Measurements from ENCODE around the gene PFKL. TPM values are rescaled to one million over a fixed set of nuclear protein-coding genes. Genes with fewer than 3 reads are reported as not detected.

The PFKL gene
- total RNA-seq, 3 donors from 2014 or later (not counting 1 experiment from before 2014, with no cell fraction given): 89.7 to 91.3 (median 89.9) TPM

- Mint-ChIP-seq H3K4me1 (no peaks in the 10 kb centered on the region), H3K4me3 (no peak overlapping the region), H3K27ac (no peak overlapping the region), H3K36me3 (no peaks in the 10 kb centered on the region), H3K9me3 (no peaks in the 10 kb centered on the region), H3K27me3 (ENCODE audit: low read depth in 2 of 2) (peaks cover 0 to 3% of the 10 kb centered on the region in 2 donors)
- ATAC-seq (no peak), DNase-seq (no peak)
- Histone ChIP-seq H3K4me3 (ENCODE audit: low read length) (no peak overlapping the region), H3K9me3 (ENCODE audit: control insufficient read depth, insufficient read depth, low read length) (no peaks in the 10 kb centered on the region), H3K27me3 (ENCODE audit: control insufficient read depth, insufficient read depth, low read length) (no peaks in the 10 kb centered on the region), H3K36me3 (ENCODE audit: control insufficient read depth, insufficient read depth, low read length) (no peaks in the 10 kb centered on the region), H3K4me1 (ENCODE audit: control insufficient read depth, insufficient read depth, low read length) (no peaks in the 10 kb centered on the region), H3K27ac (ENCODE audit: low read length) (no peak overlapping the region)
- whole genome bisulfite sequencing (ENCODE audit: insufficient coverage): 88% methylated on average over 7 of the region's 7 CpGs
- no peak for TF ChIP-seq CTCF (IDR thresholded peaks at IDR 0.05)
- intact Hi-C loops (cut with micrococcal nuclease): no loop called here
These were observed 26.8 kb upstream of the PFKL start for GRCh38 chr21:44273046-44273445.

- DNase-seq: no peak
- Mint-ChIP-seq H3K4me3 (no peak overlapping the region), H3K36me3 (no peaks in the 10 kb centered on the region), H3K9me3 (no peaks in the 10 kb centered on the region), H3K27ac (no peak overlapping the region), H3K27me3 (ENCODE audit: low read depth in 2 of 2) (peaks cover 0 to 3% of the 10 kb centered on the region in 2 donors), H3K4me1 (no peaks in the 10 kb centered on the region)
- Histone ChIP-seq H3K27ac (ENCODE audit: low read length) (no peak overlapping the region), H3K36me3 (ENCODE audit: control insufficient read depth, insufficient read depth, low read length) (no peaks in the 10 kb centered on the region), H3K4me1 (ENCODE audit: control insufficient read depth, insufficient read depth, low read length) (no peaks in the 10 kb centered on the region), H3K4me3 (ENCODE audit: low read length) (no peak overlapping the region), H3K9me3 (ENCODE audit: control insufficient read depth, insufficient read depth, low read length) (no peaks in the 10 kb centered on the region), H3K27me3 (ENCODE audit: control insufficient read depth, insufficient read depth, low read length) (no peaks in the 10 kb centered on the region)
- intact Hi-C loops (cut with micrococcal nuclease): no loop called here
- ATAC-seq: no peak
- TF ChIP-seq CTCF (IDR thresholded peaks at IDR 0.05): no peak
- WGBS (ENCODE audit: insufficient coverage): 87% methylated on average over 4 of the region's 5 CpGs
These were observed 24.8 kb upstream of the PFKL start for GRCh38 chr21:44275041-44275440.

- H3K4me1 Mint-ChIP-seq: no peaks in the 10 kb centered on the region
- H3K27ac Mint-ChIP-seq: no peak overlapping the region
- WGBS (ENCODE audit: insufficient coverage): 76% methylated on average over 19 of the region's 19 CpGs
- H3K36me3 ChIP-seq (ENCODE audit: control insufficient read depth, insufficient read depth, low read length): no peaks in the 10 kb centered on the region
- TF ChIP-seq CTCF (IDR thresholded peaks at IDR 0.05): no peak
- no peak for ATAC-seq
- intact Hi-C loops (cut with micrococcal nuclease): no loop called here
- peaks cover 0 to 1% of the 10 kb centered on the region in 2 donors for H3K27me3 Mint-ChIP-seq (ENCODE audit: low read depth in 2 of 2)
- no peak overlapping the region for H3K4me3 ChIP-seq (ENCODE audit: low read length)
- H3K9me3 Mint-ChIP-seq: no peaks in the 10 kb centered on the region
- no peaks in the 10 kb centered on the region for H3K36me3 Mint-ChIP-seq
- DNase-seq: no peak
- H3K4me3 Mint-ChIP-seq: no peak overlapping the region
- H3K4me1 ChIP-seq (ENCODE audit: control insufficient read depth, insufficient read depth, low read length): no peaks in the 10 kb centered on the region
- H3K27me3 ChIP-seq (ENCODE audit: control insufficient read depth, insufficient read depth, low read length): no peaks in the 10 kb centered on the region
- no peaks in the 10 kb centered on the region for H3K9me3 ChIP-seq (ENCODE audit: control insufficient read depth, insufficient read depth, low read length)
- no peak overlapping the region for H3K27ac ChIP-seq (ENCODE audit: low read length)
These were observed 20.2 kb upstream of the PFKL start for GRCh38 chr21:44279354-44280260.
